ENCODE data around the gene HESX1.

Gene HESX1

GRCh38 chr3:57166660-57167059, 33.1 kb downstream of the HESX1 start:
- DNase-seq, result no peak

GRCh38 chr3:57165641-57166040, 34.1 kb downstream of the HESX1 start:
- no peak for DNase-seq

DNA sequence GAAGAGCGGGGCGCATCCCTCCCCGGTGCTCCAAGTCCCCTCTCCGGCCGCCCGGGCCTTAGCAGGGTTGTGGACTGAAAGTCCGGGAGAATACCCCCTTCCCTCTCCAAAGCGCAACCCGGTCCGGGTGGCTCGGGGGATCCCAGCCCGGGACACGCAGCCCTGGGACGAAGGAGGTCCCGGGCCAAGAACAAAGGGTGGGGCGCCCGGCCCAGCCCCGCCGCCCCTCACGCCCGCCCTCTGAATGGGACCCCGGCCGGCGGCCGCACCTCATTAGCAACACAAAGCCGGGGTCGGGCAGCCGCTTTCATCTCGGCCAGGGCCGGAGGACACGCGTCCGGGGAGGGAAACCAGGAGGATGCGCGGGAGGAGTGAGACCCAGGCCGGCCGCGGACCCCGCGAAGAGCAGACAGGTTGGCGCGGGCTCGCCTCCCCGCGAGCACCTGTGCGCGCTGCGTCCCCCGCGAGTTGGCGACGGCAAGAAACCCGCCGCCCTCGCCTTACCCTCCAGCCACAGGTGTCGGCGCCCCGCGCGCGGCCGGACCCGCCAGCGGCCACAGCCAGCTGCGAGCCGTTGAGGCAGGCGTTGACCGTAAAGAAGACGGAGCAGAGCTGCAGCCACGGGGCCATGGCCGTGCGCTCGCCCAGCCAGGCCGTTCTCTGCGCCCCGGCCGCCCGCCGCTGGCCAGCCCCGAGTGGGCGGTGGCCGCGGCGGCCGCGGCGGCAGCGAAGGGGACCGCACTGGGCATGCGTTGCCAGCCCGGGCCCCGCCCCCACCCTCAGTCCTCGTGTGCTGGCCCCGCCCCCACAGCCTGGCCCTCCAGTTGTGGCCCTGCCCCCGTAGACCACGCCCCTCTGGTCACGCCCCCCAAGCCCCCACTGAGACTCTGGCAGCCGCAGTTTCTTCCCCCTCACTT, 34.9 kb downstream of the HESX1 start, which contains the start of gene IL17RD:
Gene IL17RD (minus strand): TSS at position 697 of the 917 bp plus-strand sequence. CDS start 67 bp downstream, at position 630.
- peak; percentile 57 for DNase-seq

GRCh38 chr3:57164217-57164656, 35.5 kb downstream of the HESX1 start:
- DNase-seq, result no peak

- DNase-seq, result no peak
Measured at GRCh38 chr3:57163751-57164150, 36.0 kb downstream of the HESX1 start.

DNA sequence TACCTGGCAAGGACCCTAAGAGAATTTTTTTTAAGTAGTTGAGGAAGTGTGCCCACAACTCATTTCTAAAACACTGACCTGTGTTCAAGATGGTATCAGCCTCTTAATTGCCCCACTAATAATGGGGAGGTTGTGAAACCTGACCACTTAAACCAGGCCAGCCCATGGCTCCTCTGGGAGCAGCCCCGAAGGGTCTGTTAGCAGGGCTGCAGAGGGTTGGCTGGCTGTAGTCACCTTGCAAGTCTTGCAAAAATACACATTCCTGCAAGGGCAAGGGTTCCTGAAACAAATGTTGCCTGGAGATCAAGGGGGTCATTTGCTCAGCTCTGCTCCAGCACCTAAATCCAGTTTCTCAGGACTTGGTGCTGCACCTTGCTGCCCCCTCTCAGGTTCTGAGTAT, 37.9 kb downstream of the HESX1 start:
- no peak for DNase-seq

DNA sequence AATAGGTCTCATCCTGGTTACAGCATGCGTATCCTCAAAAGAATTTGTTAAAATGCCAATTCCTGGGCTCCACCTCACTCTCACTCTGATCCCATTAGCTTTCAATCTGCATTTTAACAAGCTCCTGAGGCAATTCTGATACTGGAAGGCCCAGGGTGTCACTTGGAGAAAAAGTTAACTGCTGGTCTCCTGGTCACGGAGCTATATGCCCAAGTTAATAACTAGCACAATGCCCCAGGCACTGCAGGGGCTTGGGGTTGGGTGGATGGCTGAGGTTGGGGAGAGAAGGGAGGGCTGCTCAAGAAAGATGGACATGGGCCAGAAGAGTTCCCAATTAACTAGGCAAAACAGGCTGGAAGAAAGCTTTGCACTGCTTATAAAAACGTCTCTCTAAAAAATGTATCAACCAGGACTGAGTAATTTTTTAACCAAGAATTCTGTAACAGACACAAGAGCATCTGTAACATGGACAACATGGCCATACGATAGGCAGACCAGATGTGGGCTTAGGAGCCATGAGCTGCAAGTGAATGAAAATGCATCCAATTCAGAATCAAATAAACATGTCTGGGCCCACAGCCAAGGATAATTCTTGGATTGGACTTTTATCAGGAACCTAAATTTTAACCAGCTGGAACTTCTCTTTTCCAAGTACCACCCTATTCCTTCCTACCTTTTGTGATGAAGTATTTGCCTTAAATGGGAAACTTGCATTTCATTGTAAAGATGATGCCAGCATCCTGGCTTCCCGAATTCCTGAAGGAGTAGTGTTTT, 38.8 kb downstream of the HESX1 start:
- DNase-seq, result no peak

DNA sequence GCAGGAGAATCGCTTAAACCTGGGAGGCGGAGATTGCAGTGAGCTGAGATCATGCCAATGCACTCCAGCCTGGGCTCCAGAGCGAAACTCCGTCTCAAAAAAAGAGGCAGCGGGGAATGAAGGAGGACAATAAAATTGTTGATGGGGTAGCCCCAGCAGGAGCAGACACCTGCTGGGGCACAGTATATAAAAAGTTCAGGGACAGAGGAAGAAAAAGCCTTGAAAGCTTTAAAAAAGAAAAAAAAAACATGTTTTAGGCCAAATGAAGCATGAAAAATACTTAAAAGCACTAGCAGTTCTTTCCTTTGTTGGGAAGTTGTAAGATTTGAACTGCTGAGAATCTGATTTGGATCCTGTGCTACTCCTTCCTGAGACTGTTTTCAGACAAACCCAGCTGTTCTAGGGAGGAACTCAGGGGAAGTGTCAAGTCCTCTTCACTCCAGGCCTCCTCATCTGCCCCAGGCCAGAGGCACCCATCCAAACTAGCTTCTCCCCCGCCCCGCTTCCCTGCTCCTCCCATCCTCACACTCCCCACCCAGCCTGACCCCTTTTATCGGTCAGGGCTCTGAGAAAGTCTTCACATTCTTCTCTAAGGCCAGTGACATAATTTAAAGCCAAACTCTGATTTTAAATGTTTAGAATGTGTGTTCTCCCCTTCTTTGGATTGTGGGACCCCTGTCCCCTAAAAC, 39.6 kb downstream of the HESX1 start:
- no peak for DNase-seq

DNA sequence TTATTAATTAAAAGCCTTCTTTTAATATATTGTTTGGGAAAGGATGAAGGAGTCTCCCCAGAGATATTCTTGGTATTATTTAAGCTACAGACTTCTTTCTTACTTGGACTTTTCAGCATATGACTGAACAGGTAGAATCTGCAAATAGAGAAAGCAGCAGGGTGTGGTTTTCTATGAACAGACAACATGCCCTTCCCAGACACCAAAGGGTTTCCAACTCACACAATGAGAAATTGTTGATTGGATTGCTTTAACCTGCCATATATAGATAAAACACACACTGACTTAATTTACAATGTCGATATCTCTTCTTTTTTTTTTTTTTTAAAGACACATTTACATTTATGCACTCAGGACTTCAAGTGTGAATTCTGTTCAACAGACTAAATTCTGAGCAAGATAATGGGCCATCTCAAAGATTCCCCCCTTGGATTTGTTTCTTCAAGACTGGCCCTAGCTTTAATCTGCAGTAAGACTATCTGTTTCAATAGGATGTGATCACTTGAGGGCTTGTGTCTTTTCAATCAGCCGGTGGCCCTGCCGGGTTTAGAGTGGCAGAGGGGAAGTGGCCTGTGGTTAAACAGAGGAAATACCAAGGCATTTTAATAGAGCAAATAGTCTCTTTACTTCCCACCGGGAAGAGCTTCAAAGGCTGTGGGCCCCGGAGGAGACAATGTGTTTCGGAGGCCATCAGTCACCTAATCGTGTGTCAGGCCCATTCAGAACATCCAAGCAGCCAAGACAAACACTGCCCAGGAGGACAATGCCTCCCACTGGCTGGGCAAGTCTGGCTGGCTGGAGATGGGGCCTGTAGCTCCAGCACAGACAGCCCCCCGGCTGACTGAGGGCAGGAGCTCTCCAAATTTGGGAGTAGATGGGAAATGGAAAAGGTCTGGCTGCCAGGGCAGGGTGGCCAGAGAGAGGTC, 40.7 kb downstream of the HESX1 start:
- no peak for DNase-seq

GRCh38 chr3:57158325-57158724, 41.5 kb downstream of the HESX1 start:
- no peak for DNase-seq

GRCh38 chr3:57157545-57157944, 42.2 kb downstream of the HESX1 start:
- no peak for DNase-seq

DNA sequence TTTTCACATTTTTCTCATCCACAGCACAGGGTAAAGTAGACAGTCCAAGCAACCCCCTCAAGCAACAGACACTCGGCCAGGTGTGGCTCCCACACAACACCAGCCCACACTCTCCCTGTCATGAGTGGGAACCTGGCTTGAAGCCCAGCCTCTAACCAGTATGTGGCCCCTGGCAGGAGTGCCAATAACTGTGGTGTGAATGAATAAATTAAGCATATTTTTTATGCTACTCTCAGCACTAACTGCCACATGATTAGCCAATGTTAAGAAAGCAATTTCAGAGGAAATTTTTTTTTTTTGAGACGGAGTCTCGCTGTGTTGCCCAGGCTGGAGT, 44.5 kb downstream of the HESX1 start:
- DNase-seq, result no peak

DNA sequence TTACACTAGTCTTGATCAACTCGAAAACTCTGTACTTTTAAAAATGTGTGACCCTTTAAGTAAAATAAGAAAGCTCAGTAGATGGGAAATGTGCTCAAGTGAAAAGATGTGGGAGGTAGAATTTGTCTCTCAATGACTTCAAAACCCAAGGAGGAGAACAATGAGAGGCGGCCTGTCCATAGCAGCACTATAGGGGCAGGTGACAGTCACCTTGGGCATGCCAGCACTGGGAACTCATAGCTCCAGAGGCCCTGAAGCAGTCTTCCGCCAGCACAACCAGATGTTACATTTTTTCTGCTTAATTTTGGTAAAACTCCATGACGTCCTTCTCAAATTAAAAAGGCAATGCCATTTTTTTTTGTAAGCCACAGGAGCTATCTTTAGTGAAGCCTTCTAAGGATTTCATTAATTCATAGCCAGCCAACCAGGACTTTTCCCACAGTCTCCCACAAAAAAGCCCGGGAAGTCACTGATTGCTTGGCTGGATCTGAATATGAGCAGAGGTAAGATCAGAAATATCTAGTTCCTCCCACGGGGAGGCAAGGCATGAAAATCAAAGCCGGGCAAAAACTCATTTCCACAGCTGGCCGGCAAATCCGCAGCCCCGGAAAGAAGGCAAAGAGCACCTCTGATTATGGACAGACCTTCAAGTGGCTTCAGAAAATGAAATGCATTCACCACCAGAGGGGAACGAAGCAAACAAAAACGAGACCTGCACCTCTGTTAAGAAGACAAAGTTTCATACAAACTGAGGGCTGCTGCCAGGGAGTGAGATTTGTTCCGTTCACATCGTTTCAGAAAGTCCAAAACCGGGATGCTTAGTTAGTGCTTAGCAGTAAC, 45.1 kb downstream of the HESX1 start:
- DNase-seq, result no peak

- no peak for DNase-seq
Measured at GRCh38 chr3:57152151-57153143, 47.3 kb downstream of the HESX1 start.

GRCh38 chr3:57151749-57152148, 48.0 kb downstream of the HESX1 start:
- DNase-seq, result no peak

DNA sequence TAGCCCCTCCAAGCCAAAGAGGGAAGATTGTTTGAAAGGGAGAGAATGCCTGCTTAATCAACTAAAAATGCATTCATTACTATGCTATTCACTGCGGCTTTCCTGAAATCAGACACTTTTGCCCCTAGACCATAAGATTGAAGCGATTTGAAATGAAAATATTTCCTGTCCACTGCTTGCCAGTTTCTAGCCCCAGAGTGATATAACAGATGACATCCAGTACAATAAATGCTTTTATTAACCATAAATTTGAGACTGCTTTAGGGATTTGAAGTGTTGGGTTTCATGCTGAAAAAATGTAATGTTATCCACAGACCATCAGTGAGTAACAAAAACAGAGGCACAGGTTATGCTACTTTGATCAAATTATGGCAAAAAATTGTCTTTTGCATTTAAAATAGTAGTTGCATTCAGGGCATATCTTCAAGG, 48.7 kb downstream of the HESX1 start:
- no peak for DNase-seq

DNA sequence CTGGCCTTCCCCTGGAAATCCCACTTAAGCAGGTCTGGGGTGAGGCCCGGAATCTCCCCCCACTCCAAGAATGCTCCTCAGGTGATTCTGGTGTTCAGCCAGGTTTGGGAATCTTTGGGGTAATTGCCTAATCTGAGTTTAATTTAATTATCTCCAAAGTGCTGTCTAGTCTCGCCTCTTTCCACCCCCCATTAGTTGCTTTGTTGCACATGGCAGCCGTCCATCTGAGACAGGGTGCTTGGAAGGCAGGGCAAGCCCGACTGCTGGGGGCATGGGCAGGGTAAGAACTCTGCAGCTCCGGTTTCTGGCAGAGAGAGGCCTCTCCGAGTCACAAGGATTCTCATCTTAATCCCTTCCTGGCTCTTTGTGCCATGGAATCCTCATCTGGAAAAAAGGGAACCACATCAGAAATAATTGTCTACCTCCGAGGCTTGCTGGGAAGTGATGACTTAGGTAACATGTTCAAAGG, 49.6 kb downstream of the HESX1 start:
- no peak for DNase-seq
